Endothelial cell of umbilical vein (primary cell): ENCODE measurements around the gene PRKAR1A. TPM values are rescaled to one million over a fixed set of nuclear protein-coding genes. Genes with fewer than 3 reads are reported as not detected.

Source experiments
- BruUV-seq: library from RNA; stranded (reverse); fragments of 400-500 nt; replicated peaks from 2 replicates; lab custom pipeline; 2021; lab: Mats Ljungman, UMichigan
- CTCF ChIA-PET: fragments of 300-600, 350-600 bp; sonication (Branson Sonifier 250); formaldehyde crosslinking; loops from one replicate; lab custom pipeline; 2021; ENCODE audit warnings: antibody characterized with exemption, inconsistent platforms; lab: Charles Lee
- POLR2A ChIA-PET: fragments of 300-600, 350-600 bp; sonication (Branson Sonifier 250); formaldehyde crosslinking; loops from one replicate; lab custom pipeline; 2021; ENCODE audit warnings: antibody characterized with exemption, inconsistent platforms; lab: Charles Lee
- DNase-seq: peaks from one replicate; pipeline ENCODE4 v3.0.0-alpha.2; 2011; ENCODE audit warnings: low read depth, low spot score
- FAIRE-seq: peaks from 2 replicates; lab custom pipeline; 2011; peaks lifted over from hg19 to GRCh38; lab: Jason Lieb, UNC
- H2AFZ ChIP-seq: 2 replicates; pipeline ENCODE4 v1.6.0; 2012; ENCODE audit warnings: low read depth, low read length, control low read depth, inconsistent platforms
- H3K27ac ChIP-seq: 2 replicates; pipeline ENCODE4 v1.5.1; 2011; ENCODE audit warnings: low read depth, mild to moderate bottlenecking, control low read depth, low read length, moderate library complexity; ENCODE audit not compliant: insufficient read depth
- H3K27me3 ChIP-seq, 2 experiments: 2 replicates each; pipeline versions ENCODE4 v1.6.0 to v1.6.1; 2011; ENCODE audit warnings: low read length in 2 of 2, mixed read lengths in 1 of 2; ENCODE audit not compliant: control insufficient read depth in 2 of 2, insufficient read depth in 2 of 2
- H3K36me3 ChIP-seq, 2 experiments: 2 replicates in 1 of 2; 3 replicates in 1 of 2; pipeline ENCODE4 v1.5.1; 2011; ENCODE audit warnings: low read length in 2 of 2, mild to moderate bottlenecking in 1 of 2, moderate library complexity in 1 of 2; ENCODE audit not compliant: control insufficient read depth in 2 of 2, insufficient read depth in 2 of 2; ENCODE audit errors: extremely low read depth in 1 of 2
- H3K4me1 ChIP-seq: 3 replicates; pipeline ENCODE4 v1.5.1; 2011; ENCODE audit warnings: mild to moderate bottlenecking, low read length; ENCODE audit not compliant: control insufficient read depth, insufficient read depth; ENCODE audit errors: extremely low read depth
- H3K4me2 ChIP-seq: 2 replicates; pipeline ENCODE4 v1.6.1; 2011; ENCODE audit warnings: low read length, control low read depth, mixed read lengths; ENCODE audit not compliant: insufficient read depth
- H3K4me3 ChIP-seq, 3 experiments: fragments of 200-600 bp in 1 of 3; sonication (generic), shearing (Covaris generic) in 1 of 3; replicated peaks in 1 of 3; 2 replicates each; pipeline ENCODE4 v1.5.1; 2011 to 2016; ENCODE audit warnings: control low read depth in 3 of 3, low read length in 3 of 3, mild to moderate bottlenecking in 2 of 3, inconsistent platforms in 1 of 3, low read depth in 1 of 3, moderate library complexity in 1 of 3; ENCODE audit not compliant: insufficient read depth in 1 of 3
- H3K79me2 ChIP-seq: 2 replicates; pipeline ENCODE4 v1.6.0; 2012; ENCODE audit warnings: low read length, inconsistent platforms; ENCODE audit not compliant: control insufficient read depth, insufficient read depth
- H3K9ac ChIP-seq: replicated peaks from 2 replicates; pipeline ENCODE3; 2011; ENCODE audit warnings: low read length, control low read depth; ENCODE audit not compliant: insufficient read depth; ENCODE audit errors: extremely low read depth
- H3K9me1 ChIP-seq: replicated peaks from 3 replicates; pipeline ENCODE4 v1.6.0; 2011; ENCODE audit warnings: mild to moderate bottlenecking, low read length; ENCODE audit not compliant: control insufficient read depth, insufficient read depth; ENCODE audit errors: extremely low read depth
- H3K9me3 ChIP-seq: replicated peaks from 2 replicates; pipeline ENCODE4 v1.5.1; 2012; ENCODE audit warnings: low read length, inconsistent platforms; ENCODE audit not compliant: control insufficient read depth, insufficient read depth
- H4K20me1 ChIP-seq: replicated peaks from 2 replicates; pipeline ENCODE3; 2011; ENCODE audit warnings: mild to moderate bottlenecking, low read length; ENCODE audit not compliant: control insufficient read depth, insufficient read depth; ENCODE audit errors: extremely low read depth
- CTCF ChIP-seq, 2 donors: IDR thresholded peaks; 1 replicate in 1 of 2; 2 replicates in 1 of 2; pipeline ENCODE4 v1.5.1; 2011; ENCODE audit warnings: low read length in 2 of 2, mild to moderate bottlenecking in 2 of 2, moderate library complexity in 2 of 2, control low read depth in 1 of 2, inconsistent platforms in 1 of 2, low read depth in 1 of 2; ENCODE audit not compliant: insufficient read depth in 1 of 2; ENCODE audit errors: extremely low read depth in 1 of 2
- EZH2 ChIP-seq: IDR thresholded peaks from 2 replicates; pipeline ENCODE4 v1.6.1; 2012; ENCODE audit warnings: borderline replicate concordance, low read depth, mild to moderate bottlenecking, moderate library complexity, low read length, inconsistent platforms; ENCODE audit not compliant: severe bottlenecking
- FOS ChIP-seq: IDR thresholded peaks from 2 replicates; pipeline ENCODE4 v1.6.1; 2011; ENCODE audit warnings: mild to moderate bottlenecking, low read length, moderate library complexity, borderline replicate concordance; ENCODE audit not compliant: insufficient read depth
- GATA2 ChIP-seq: IDR thresholded peaks from 2 replicates; pipeline ENCODE4 v1.7.0; 2011; ENCODE audit warnings: low read depth, mild to moderate bottlenecking, moderate library complexity, mixed read lengths, low read length; ENCODE audit not compliant: insufficient read length, insufficient read depth
- JUN ChIP-seq: IDR thresholded peaks from 2 replicates; pipeline ENCODE4 v1.6.1; 2011; ENCODE audit warnings: borderline replicate concordance, low read depth; ENCODE audit not compliant: insufficient read length, insufficient read depth
- MAX ChIP-seq: IDR thresholded peaks from 2 replicates; pipeline ENCODE4 v1.6.1; 2011; ENCODE audit not compliant: insufficient read depth, insufficient read length
- MYC ChIP-seq: IDR thresholded peaks from one replicate; pipeline ENCODE4 v1.6.1; 2011; ENCODE audit warnings: mild to moderate bottlenecking, low read depth, low read length
- POLR2A ChIP-seq: IDR thresholded peaks from 2 replicates; pipeline ENCODE4 v1.6.1; 2012; ENCODE audit warnings: low read depth, mild to moderate bottlenecking, control low read depth, low read length
- POLR2AphosphoS5 ChIP-seq: IDR thresholded peaks from 2 replicates; pipeline ENCODE4 v1.6.1; 2012; ENCODE audit warnings: low read depth, mild to moderate bottlenecking, control low read depth, low read length, moderate library complexity; ENCODE audit not compliant: insufficient read depth
- dilution Hi-C: fragments of 300-500 bp; cut with MboI; formaldehyde crosslinking; loops from one replicate; pipeline ENCODE4 v1.15.0; 2019; ENCODE audit warnings: low sequenced_read_pairs; ENCODE audit not compliant: extremely low pct_ligation_motif_present
- intact Hi-C: fragments of 100-400 bp; cut with micrococcal nuclease; formaldehyde crosslinking; loops from one replicate; pipeline ENCODE4 v1.10.0; 2022
- polyA plus RNA-seq, 4 experiments: library from polyadenylated mRNA; depleted of rRNA in 3 of 4; stranded (reverse) in 3 of 4; unstranded in 1 of 4; fragments of >200 nt; gene quantifications; 2 replicates each; pipeline versions ENCODE4 v1.2.1 to v1.2.3, GENCODE V29; 2011 to 2012; ENCODE audit warnings: missing spikeins in 1 of 4
- total RNA-seq: library from RNA; stranded (reverse); gene quantifications from 2 replicates; pipeline ENCODE4 v1.2.3, GENCODE V29; 2021

Gene PRKAR1A
- total and polyA plus RNA-seq, 2 donors (not counting 3 experiments of a cell fraction or from before 2014, with no cell fraction given): 92.0 to 257 TPM

DNA sequence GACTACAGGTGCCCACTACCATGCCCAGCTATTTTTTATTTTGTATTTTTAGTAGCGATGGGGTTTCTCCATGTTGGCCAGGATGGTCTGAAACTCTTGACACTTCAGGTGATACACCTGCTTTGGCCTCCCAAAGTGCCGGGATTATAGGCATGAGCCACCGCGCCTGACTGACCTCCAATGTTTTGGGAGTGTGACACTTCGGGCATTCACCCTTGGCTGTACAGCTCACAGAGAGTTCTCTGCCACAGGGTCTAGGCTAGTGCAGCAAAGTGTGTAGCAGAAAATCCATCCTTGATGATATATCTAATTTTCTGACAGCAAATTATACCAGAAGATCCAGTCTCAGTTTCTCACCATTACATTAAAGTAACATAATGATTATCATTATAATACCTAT is 74.8 kb downstream of the PRKAR1A start:
- FAIRE-seq (no peak), DNase-seq (no peak)
- Histone ChIP-seq H3K4me3 (no peak overlapping the region), H4K20me1 (no peaks in the 10 kb centered on the region), H2AFZ (no peak overlapping the region), H3K27ac (no peak overlapping the region), H3K79me2 (no peaks in the 10 kb centered on the region), H3K4me1 (no peaks in the 10 kb centered on the region), H3K9me3 (no peaks in the 10 kb centered on the region), H3K27me3 (no peaks in the 10 kb centered on the region), H3K9ac (no peak overlapping the region), H3K36me3 (no peaks in the 10 kb centered on the region), H3K9me1 (no peaks in the 10 kb centered on the region), H3K4me2 (no peak overlapping the region)
- ChIA-PET CTCF (no interaction called here), POLR2A (no interaction called here)
- no TSS peak for BruUV-seq
- TF ChIP-seq GATA2 (no peak), FOS (no peak), JUN (no peak), EZH2 (no peak)
- intact Hi-C loops: no loop called here
- dilution Hi-C loops: no loop called here

DNA sequence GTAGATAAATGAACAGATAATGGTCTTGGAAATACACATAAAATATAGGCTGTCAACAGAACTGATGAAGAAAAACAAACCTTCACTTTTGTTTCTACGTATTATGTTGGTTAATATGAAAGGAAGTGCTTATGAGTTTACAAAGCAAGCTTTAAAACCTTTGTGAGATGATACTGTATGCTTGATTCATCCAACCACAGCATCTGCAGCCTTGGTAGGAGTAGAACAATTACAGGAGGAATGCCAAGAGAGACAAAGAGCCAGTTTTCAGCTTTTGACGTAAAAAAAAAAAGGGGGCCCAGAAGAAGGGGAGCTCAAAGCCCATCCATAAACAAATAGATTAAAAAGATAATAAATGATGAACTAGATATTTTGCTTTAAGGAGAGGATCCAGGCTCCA is 75.6 kb downstream of the PRKAR1A start:
- intact Hi-C loops (no loop called here), dilution Hi-C loops (no loop called here)
- Histone ChIP-seq H3K4me2 (no peak overlapping the region), H3K9me1 (no peaks in the 10 kb centered on the region), H3K27me3 (peaks cover 0 to under 1% of the 10 kb centered on the region in 2 experiments), H3K4me1 (no peaks in the 10 kb centered on the region), H4K20me1 (no peaks in the 10 kb centered on the region), H2AFZ (no peak overlapping the region), H3K4me3 (no peak overlapping the region), H3K36me3 (no peaks in the 10 kb centered on the region), H3K27ac (no peak overlapping the region), H3K9me3 (no peaks in the 10 kb centered on the region), H3K9ac (no peak overlapping the region), H3K79me2 (no peaks in the 10 kb centered on the region)
- TF ChIP-seq MAX (no peak), MYC (no peak), POLR2A (no peak), GATA2 (no peak), FOS (no peak), EZH2 (no peak), JUN (no peak), POLR2AphosphoS5 (no peak), CTCF (IDR thresholded peaks at IDR 0.05; ENCODE audit: extremely low read depth in 1 of 2, insufficient read depth in 1 of 2, low read depth in 1 of 2, low read length in 2 of 2) (no peak)
- BruUV-seq: no TSS peak
- ChIA-PET CTCF (interaction anchor here (1.0 kb wide), 1 partner anchor 26 kb away, joined by 3 read pairs; no protein-coding TSS in a partner anchor), POLR2A (no interaction called here)
- no peak for FAIRE-seq
- no peak for DNase-seq
